Smooth muscle cell (in vitro differentiated cells): Measurements from ENCODE around the gene SYNCRIP. TPM values are rescaled to one million over a fixed set of nuclear protein-coding genes. Genes with fewer than 3 reads are reported as not detected.

Experiments
- DNase-seq: peaks from one replicate; lab custom pipeline; 2025; ENCODE audit not compliant: unreplicated experiment; lab: John Stamatoyannopoulos, UW
- H2AFZ ChIP-seq: fragments of 200-600 bp; sonication (generic); 2 replicates; pipeline ENCODE4 v1.6.0; 2016; ENCODE audit warnings: antibody characterized with exemption, low read depth, mild to moderate bottlenecking
- H3F3A ChIP-seq: fragments of 200-600 bp; sonication (generic); 2 replicates; pipeline ENCODE4 v1.6.0; 2017; ENCODE audit warnings: antibody characterized with exemption, low read depth
- H3K27ac ChIP-seq: fragments of 200-600 bp; sonication (generic); 2 replicates; pipeline ENCODE4 v1.5.1; 2016; ENCODE audit warnings: low read depth, mild to moderate bottlenecking
- H3K27me3 ChIP-seq: fragments of 200-600 bp; sonication (generic); 2 replicates; pipeline ENCODE4 v1.6.1; 2016; ENCODE audit warnings: low read depth, mild to moderate bottlenecking
- H3K36me3 ChIP-seq: fragments of 200-600 bp; sonication (generic); 2 replicates; pipeline ENCODE4 v1.5.1; 2016; ENCODE audit warnings: low read depth
- H3K4me1 ChIP-seq: fragments of 200-600 bp; sonication (generic); 2 replicates; pipeline ENCODE4 v1.5.1; 2016; ENCODE audit warnings: low read depth
- H3K4me2 ChIP-seq: fragments of 200-600 bp; sonication (generic); 2 replicates; pipeline ENCODE4 v1.6.0; 2016; ENCODE audit warnings: mild to moderate bottlenecking
- H3K4me3 ChIP-seq: fragments of 200-600 bp; sonication (generic); 2 replicates; pipeline ENCODE4 v1.5.1; 2016; ENCODE audit warnings: mild to moderate bottlenecking
- H3K79me2 ChIP-seq: fragments of 200-600 bp; sonication (generic); 2 replicates; pipeline ENCODE4 v1.6.0; 2016; ENCODE audit warnings: low read depth, mild to moderate bottlenecking
- H3K9ac ChIP-seq: fragments of 200-600 bp; sonication (generic); 2 replicates; pipeline ENCODE4 v1.6.0; 2016; ENCODE audit warnings: low read depth
- H3K9me3 ChIP-seq: fragments of 200-600 bp; sonication (generic); replicated peaks from 2 replicates; pipeline ENCODE4 v1.5.1; 2016; ENCODE audit warnings: low read depth
- H4K20me1 ChIP-seq: fragments of 200-600 bp; sonication (generic); 2 replicates; pipeline ENCODE4 v1.6.0; 2016; ENCODE audit warnings: low read depth
- CTCF ChIP-seq: fragments of 200-600 bp; sonication (generic); IDR thresholded peaks from 2 replicates; pipeline ENCODE4 v1.5.1; 2017; ENCODE audit warnings: borderline replicate concordance, mild to moderate bottlenecking, antibody characterized with exemption; ENCODE audit not compliant: insufficient read depth, poor library complexity, severe bottlenecking
- WGBS: methylation state at CpG from one replicate; pipeline ENCODE4 v1.1.7; 2016; ENCODE audit warnings: low lambda C conversion rate; 5-methylcytosine and 5-hydroxymethylcytosine counted together
- polyA plus RNA-seq: library from polyadenylated mRNA; unstranded; fragments of >200 nt; fragmentation: Nextera tagmentation; extraction: Ambion mirVana; gene quantifications from 2 replicates; pipeline ENCODE4 v1.2.1, GENCODE V29; 2016
- total RNA-seq: library from RNA; depleted of rRNA; stranded (reverse); fragments of >200 nt; gene quantifications from 2 replicates; pipeline ENCODE4 v1.2.3, GENCODE V29; 2014

SYNCRIP gene
- total and polyA plus RNA-seq, 2 experiments from 2014 or later: 53.1 to 74.6 TPM

- no peaks in the 10 kb centered on the region for H4K20me1 ChIP-seq
- peak overlapping the region; percentile 76 for H3K4me2 ChIP-seq
- H3K27me3 ChIP-seq: no peaks in the 10 kb centered on the region
- no peaks in the 10 kb centered on the region for H3K79me2 ChIP-seq
- no peaks in the 10 kb centered on the region for H3K36me3 ChIP-seq
- WGBS: 18% methylated on average over 6 of the region's 6 CpGs
- peak; percentile 23 for DNase-seq
- H3K4me1 ChIP-seq: peaks cover 5% of the 10 kb centered on the region
- no peaks in the 10 kb centered on the region for H3K9me3 ChIP-seq
- peak overlapping the region; percentile 62 for H2AFZ ChIP-seq
- no peak overlapping the region for H3K4me3 ChIP-seq
- H3K9ac ChIP-seq: peak overlapping the region; percentile 77
- H3F3A ChIP-seq: peaks cover 4% of the 10 kb centered on the region
- TF ChIP-seq CTCF: no peak
- H3K27ac ChIP-seq: peak overlapping the region; percentile 95
These were observed 17.5 kb upstream of the SYNCRIP start for GRCh38 chr6:85660181-85660611.

GRCh38 chr6:85650606-85651005, 7.9 kb upstream of the SYNCRIP start:
- 90% methylated on average over 1 of the region's 1 CpG for WGBS
- H3K27ac ChIP-seq: no peak overlapping the region

GRCh38 chr6:85644279-85644762, 1.6 kb upstream of the SYNCRIP start:
- H3K4me1 ChIP-seq: peaks cover 18% of the 10 kb centered on the region
- no peak for TF ChIP-seq CTCF
- peaks cover 8% of the 10 kb centered on the region for H3K36me3 ChIP-seq
- H3K79me2 ChIP-seq: peaks cover 34% of the 10 kb centered on the region
- peak overlapping the region; percentile 86 for H2AFZ ChIP-seq
- peak overlapping the region; percentile 95 for H3K4me3 ChIP-seq
- peak overlapping the region; percentile 99 for H3K27ac ChIP-seq
- H3K9ac ChIP-seq: peak overlapping the region; percentile 99
- H3F3A ChIP-seq: no peaks in the 10 kb centered on the region
- no peaks in the 10 kb centered on the region for H3K9me3 ChIP-seq
- H3K27me3 ChIP-seq: no peaks in the 10 kb centered on the region
- 1% methylated on average over 5 of the region's 5 CpGs for WGBS
- DNase-seq: no peak
- H4K20me1 ChIP-seq: peaks cover 33% of the 10 kb centered on the region
- H3K4me2 ChIP-seq: peak overlapping the region; percentile 86

More at GRCh38 chr6:85650606-85651005, 7.9 kb upstream of the SYNCRIP start:
- Histone ChIP-seq H3K4me1 (no peaks in the 10 kb centered on the region), H4K20me1 (no peaks in the 10 kb centered on the region), H3F3A (no peaks in the 10 kb centered on the region), H3K4me3 (no peak overlapping the region), H3K9me3 (no peaks in the 10 kb centered on the region), H3K79me2 (no peaks in the 10 kb centered on the region), H3K36me3 (no peaks in the 10 kb centered on the region), H2AFZ (no peak overlapping the region), H3K9ac (no peak overlapping the region), H3K4me2 (no peak overlapping the region), H3K27me3 (no peaks in the 10 kb centered on the region)
- no peak for DNase-seq
- TF ChIP-seq CTCF: no peak
